Colonic mucosa (tissue), 4 donors: ENCODE measurements around the gene FBN1. TPM values are rescaled to one million over a fixed set of nuclear protein-coding genes. Genes with fewer than 3 reads are reported as not detected.

Experiments used
- DNase-seq: peaks from one replicate; pipeline ENCODE4 v3.0.0-alpha.2; 2020
- H3K27ac ChIP-seq: fragments of 200-600 bp; one replicate; pipeline ENCODE4 v1.8.0; 2021
- H3K27me3 ChIP-seq: fragments of 200-600 bp; one replicate; pipeline ENCODE4 v1.8.0; 2021
- H3K36me3 ChIP-seq: fragments of 200-600 bp; one replicate; pipeline ENCODE4 v1.8.0; 2021
- H3K4me1 ChIP-seq: fragments of 200-600 bp; one replicate; pipeline ENCODE4 v1.8.0; 2021; ENCODE audit warnings: mild to moderate bottlenecking
- H3K4me3 ChIP-seq: fragments of 200-600 bp; one replicate; pipeline ENCODE4 v1.8.0; 2021
- H3K9ac ChIP-seq, 2 donors: one replicate each; pipeline ENCODE4 v1.7.0; 2013; ENCODE audit warnings: control low read depth in 2 of 2, low read depth in 2 of 2, low read length in 2 of 2
- H3K9me3 ChIP-seq: fragments of 200-600 bp; one replicate; pipeline ENCODE4 v1.8.0; 2021
- CTCF ChIP-seq: fragments of 200-600 bp; IDR thresholded peaks from one replicate; pipeline ENCODE4 v1.8.0; 2022; ENCODE audit warnings: antibody characterized with exemption, mild to moderate bottlenecking
- intact Hi-C: fragments of 100-400 bp; cut with DNase I; formaldehyde crosslinking; loops from one replicate; pipeline ENCODE4 v1.14.1; 2022
- total RNA-seq, 2 donors: library from RNA; stranded (reverse); fragmentation: NEBNext Ultra II Directional in 1 of 2; extraction: Animal tissue kit (Norgen Biotek cat#: 25700) in 1 of 2; gene quantifications; one replicate each; pipeline ENCODE4 v1.2.1, GENCODE V29; 2021
- donor health status: healthy.
- donor health status: DM: no; HTN: no; CAD: no.
- donor health status: DM: no; HTN: no; CAD: no.

FBN1 gene
- total RNA-seq, 2 donors from 2014 or later, result 6.6 to 19.5 TPM

- Histone ChIP-seq H3K4me1 (no peaks in the 10 kb centered on the region), H3K27me3 (no peaks in the 10 kb centered on the region), H3K27ac (no peak overlapping the region), H3K4me3 (no peak overlapping the region), H3K9me3 (no peaks in the 10 kb centered on the region), H3K36me3 (no peaks in the 10 kb centered on the region), H3K9ac (no peak overlapping the region)
- intact Hi-C loops, result no loop called here
- DNase-seq, result no peak
- TF ChIP-seq CTCF, result no peak
These were observed 7.7 kb upstream of the FBN1 start for GRCh38 chr15:48653216-48653615.

- Histone ChIP-seq H3K36me3 (no peaks in the 10 kb centered on the region), H3K9ac (no peak overlapping the region), H3K9me3 (no peaks in the 10 kb centered on the region), H3K4me1 (no peaks in the 10 kb centered on the region), H3K4me3 (no peak overlapping the region), H3K27me3 (no peaks in the 10 kb centered on the region), H3K27ac (no peak overlapping the region)
- TF ChIP-seq CTCF, result no peak
- no peak for DNase-seq
- intact Hi-C loops, result no loop called here
These were observed 7.1 kb upstream of the FBN1 start for GRCh38 chr15:48652510-48653076.

GRCh38 chr15:48650931-48651330, 5.4 kb upstream of the FBN1 start:
- no peak for TF ChIP-seq CTCF
- Histone ChIP-seq H3K9ac (no peak overlapping the region), H3K4me1 (no peaks in the 10 kb centered on the region), H3K9me3 (no peaks in the 10 kb centered on the region), H3K4me3 (no peak overlapping the region), H3K27me3 (peaks cover 4% of the 10 kb centered on the region), H3K36me3 (no peaks in the 10 kb centered on the region), H3K27ac (no peak overlapping the region)
- no peak for DNase-seq
- intact Hi-C loops, result no loop called here

- no peaks in the 10 kb centered on the region for H3K4me1 ChIP-seq
- intact Hi-C loops, result no loop called here
- H3K27ac ChIP-seq, result no peak overlapping the region
- H3K36me3 ChIP-seq, result no peaks in the 10 kb centered on the region
- H3K27me3 ChIP-seq, result peaks cover 19% of the 10 kb centered on the region
- no peak overlapping the region for H3K4me3 ChIP-seq
- no peak for DNase-seq
- no peak overlapping the region for H3K9ac ChIP-seq
- TF ChIP-seq CTCF, result no peak
- no peaks in the 10 kb centered on the region for H3K9me3 ChIP-seq
These were observed 2.5 kb upstream of the FBN1 start for GRCh38 chr15:48647962-48648361.

GRCh38 chr15:48646331-48646730, 822 bp upstream of the FBN1 start:
- no peak for TF ChIP-seq CTCF
- Histone ChIP-seq H3K36me3 (no peaks in the 10 kb centered on the region), H3K4me3 (peak overlapping the region; percentile 48), H3K9me3 (no peaks in the 10 kb centered on the region), H3K27ac (peak overlapping the region; percentile 71), H3K27me3 (peaks cover 19% of the 10 kb centered on the region), H3K4me1 (no peaks in the 10 kb centered on the region), H3K9ac (peak overlapping the region in 1 of 2 donors; percentile 66)
- intact Hi-C loops, result no loop called here
- DNase-seq, result no peak
